IPS-18a (cell line): ENCODE measurements around the gene ZP4.
"Not testable (repeated sequence)": the region's sequence is repeated elsewhere in the genome, so short reads cannot be mapped to it uniquely, and the experiment has no call there.

Experiments
- H3K27ac ChIP-seq: one replicate; pipeline ENCODE4 v1.5.1; 2013; ENCODE audit warnings: low read length
- H3K27me3 ChIP-seq: one replicate; pipeline ENCODE4 v1.6.1; 2013; ENCODE audit warnings: mild to moderate bottlenecking, low read length; ENCODE audit not compliant: control insufficient read depth, insufficient read depth
- H3K36me3 ChIP-seq: one replicate; pipeline ENCODE4 v1.6.1; 2013; ENCODE audit warnings: low read depth, low read length; ENCODE audit not compliant: control insufficient read depth
- H3K4me1 ChIP-seq: one replicate; pipeline ENCODE4 v1.6.1; 2013; ENCODE audit warnings: low read depth, low read length; ENCODE audit not compliant: control insufficient read depth
- H3K4me3 ChIP-seq: one replicate; pipeline ENCODE4 v1.5.1; 2013; ENCODE audit warnings: low read length
- H3K9ac ChIP-seq: one replicate; pipeline ENCODE4 v1.6.1; 2013; ENCODE audit warnings: mild to moderate bottlenecking, low read length, moderate library complexity
- H3K9me3 ChIP-seq: one replicate; pipeline ENCODE4 v1.6.1; 2013; ENCODE audit warnings: low read depth, low read length; ENCODE audit not compliant: control insufficient read depth

The ZP4 gene

GRCh38 chr1:237851210-237851845 lies 39.4 kb downstream of the ZP4 start:
- Histone ChIP-seq H3K9me3 (no peaks in the 10 kb centered on the region), H3K27me3 (no peaks in the 10 kb centered on the region), H3K4me3 (no peak overlapping the region), H3K36me3 (no peaks in the 10 kb centered on the region), H3K4me1 (no peaks in the 10 kb centered on the region), H3K9ac (no peak overlapping the region), H3K27ac (no peak overlapping the region)

GRCh38 chr1:237843516-237843915 lies 47.2 kb downstream of the ZP4 start:
- H3K27ac ChIP-seq, H3K9me3 ChIP-seq, H3K4me1 ChIP-seq, H3K9ac ChIP-seq, H3K4me3 ChIP-seq, H3K36me3 ChIP-seq, H3K27me3 ChIP-seq: not testable (repeated sequence)

GRCh38 chr1:237841485-237841884 lies 49.2 kb downstream of the ZP4 start:
- H3K4me3 ChIP-seq: no peak overlapping the region
- H3K9me3 ChIP-seq: no peaks in the 10 kb centered on the region
- H3K9ac ChIP-seq: no peak overlapping the region
- no peak overlapping the region for H3K27ac ChIP-seq
- H3K4me1 ChIP-seq: no peaks in the 10 kb centered on the region
- no peaks in the 10 kb centered on the region for H3K27me3 ChIP-seq
- no peaks in the 10 kb centered on the region for H3K36me3 ChIP-seq

GRCh38 chr1:237838904-237839534 lies 51.7 kb downstream of the ZP4 start:
- Histone ChIP-seq H3K9me3 (no peaks in the 10 kb centered on the region), H3K36me3 (no peaks in the 10 kb centered on the region), H3K27ac (no peak overlapping the region), H3K4me1 (peaks cover 5% of the 10 kb centered on the region), H3K27me3 (no peaks in the 10 kb centered on the region), H3K4me3 (no peak overlapping the region), H3K9ac (no peak overlapping the region)

- Histone ChIP-seq H3K27me3 (no peaks in the 10 kb centered on the region), H3K36me3 (no peaks in the 10 kb centered on the region), H3K9ac (no peak overlapping the region), H3K9me3 (no peaks in the 10 kb centered on the region), H3K4me1 (peaks cover 12% of the 10 kb centered on the region), H3K4me3 (no peak overlapping the region), H3K27ac (no peak overlapping the region)
Observed at GRCh38 chr1:237838320-237838719, 52.4 kb downstream of the ZP4 start.

- H3K27me3 ChIP-seq: no peaks in the 10 kb centered on the region
- H3K4me1 ChIP-seq: peaks cover 22% of the 10 kb centered on the region
- no peak overlapping the region for H3K4me3 ChIP-seq
- H3K9me3 ChIP-seq: no peaks in the 10 kb centered on the region
- H3K27ac ChIP-seq: no peak overlapping the region
- H3K9ac ChIP-seq: no peak overlapping the region
- no peaks in the 10 kb centered on the region for H3K36me3 ChIP-seq
Observed at GRCh38 chr1:237834461-237834860, 56.3 kb downstream of the ZP4 start.

GRCh38 chr1:237834048-237834447 lies 56.7 kb downstream of the ZP4 start:
- Histone ChIP-seq H3K4me1 (peaks cover 22% of the 10 kb centered on the region), H3K9me3 (no peaks in the 10 kb centered on the region), H3K27ac (no peak overlapping the region)

GRCh38 chr1:237832858-237833257 lies 57.9 kb downstream of the ZP4 start:
- no peak overlapping the region for H3K27ac ChIP-seq
- H3K4me1 ChIP-seq: peaks cover 22% of the 10 kb centered on the region
- H3K9ac ChIP-seq: no peak overlapping the region
- H3K4me3 ChIP-seq: no peak overlapping the region
- no peaks in the 10 kb centered on the region for H3K9me3 ChIP-seq
- H3K27me3 ChIP-seq: no peaks in the 10 kb centered on the region
- no peaks in the 10 kb centered on the region for H3K36me3 ChIP-seq

More at GRCh38 chr1:237834048-237834447, 56.7 kb downstream of the ZP4 start:
- no peaks in the 10 kb centered on the region for H3K27me3 ChIP-seq
- H3K4me3 ChIP-seq: no peak overlapping the region
- H3K36me3 ChIP-seq: no peaks in the 10 kb centered on the region
- H3K9ac ChIP-seq: no peak overlapping the region
